Measurements from ENCODE around the gene CEACAM19.

The CEACAM19 gene

DNA sequence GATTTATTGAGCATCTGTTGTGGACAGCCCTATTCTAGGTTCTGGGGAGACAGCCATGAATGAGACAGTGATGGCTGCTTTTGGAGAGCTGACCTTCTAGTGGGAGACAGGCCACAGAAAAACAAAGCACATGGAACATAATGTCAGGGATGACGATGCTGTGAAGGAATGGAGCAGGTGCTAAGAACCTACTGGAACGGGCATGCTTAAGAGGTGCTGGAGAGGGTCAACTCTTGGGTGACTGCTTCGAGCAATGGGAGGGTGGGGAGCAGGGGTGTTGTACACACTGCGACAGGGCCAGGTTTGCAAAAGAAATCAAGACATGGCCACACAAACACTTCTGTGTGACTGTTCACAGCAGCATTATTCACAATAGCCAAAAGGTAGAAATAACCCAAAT is 15.6 kb downstream of the CEACAM19 start:
- DNase-seq (ENCODE audit: low read depth, low spot score) = no peak
- no peak overlapping the region for H3K27ac ChIP-seq (ENCODE audit: low read length)
- H3K9me3 ChIP-seq (ENCODE audit: control insufficient read depth, insufficient read depth, low read length) = no peaks in the 10 kb centered on the region
- H3K36me3 ChIP-seq (ENCODE audit: control insufficient read depth, insufficient read depth, low read length) = no peaks in the 10 kb centered on the region
- H3K4me1 ChIP-seq (ENCODE audit: control insufficient read depth, insufficient read depth, low read length) = no peaks in the 10 kb centered on the region; the same call in 1 of the 2 replicates
- no peak overlapping the region for H3K4me3 ChIP-seq (ENCODE audit: low read length)
- no peaks in the 10 kb centered on the region for H3K27me3 ChIP-seq (ENCODE audit: control insufficient read depth, insufficient read depth, low read length)
- no CpG with 5 or more reads among the region's 4 CpGs for WGBS (ENCODE audit: insufficient coverage, insufficient read length)

DNA sequence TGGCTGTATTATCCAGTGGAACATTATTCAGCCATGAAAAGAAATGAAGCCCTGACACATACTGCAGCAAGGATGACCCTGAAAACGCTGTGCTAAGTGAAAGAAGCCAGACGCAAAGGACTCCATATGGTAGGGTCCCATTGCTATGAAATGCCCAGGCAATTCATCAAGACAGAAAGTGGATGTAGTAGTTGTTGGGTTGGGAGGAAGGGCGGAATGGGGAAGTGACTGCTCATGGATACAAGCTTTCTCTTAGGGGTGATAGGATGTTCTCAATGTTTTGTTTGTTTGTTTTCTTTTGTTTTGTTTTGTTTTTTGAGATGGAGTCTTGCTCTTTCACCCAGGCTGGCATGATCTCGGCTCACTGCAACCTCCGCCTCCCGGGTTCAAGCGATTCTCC is 16.6 kb downstream of the CEACAM19 start:
- Histone ChIP-seq H3K9me3 (ENCODE audit: control insufficient read depth, insufficient read depth, low read length) (no peaks in the 10 kb centered on the region), H3K27me3 (ENCODE audit: control insufficient read depth, insufficient read depth, low read length) (no peaks in the 10 kb centered on the region), H3K36me3 (ENCODE audit: control insufficient read depth, insufficient read depth, low read length) (no peaks in the 10 kb centered on the region), H3K4me3 (ENCODE audit: low read length) (no peak overlapping the region), H3K4me1 (ENCODE audit: control insufficient read depth, insufficient read depth, low read length) (peaks cover 2% of the 10 kb centered on the region), H3K27ac (ENCODE audit: low read length) (no peak overlapping the region)
- WGBS (ENCODE audit: insufficient coverage, insufficient read length) = no CpG with 5 or more reads among the region's 7 CpGs
- DNase-seq (ENCODE audit: low read depth, low spot score) = no peak

- Histone ChIP-seq H3K27me3 (ENCODE audit: control insufficient read depth, insufficient read depth, low read length) (no peaks in the 10 kb centered on the region), H3K4me1 (ENCODE audit: control insufficient read depth, insufficient read depth, low read length) (peaks cover 2% of the 10 kb centered on the region), H3K27ac (ENCODE audit: low read length) (no peak overlapping the region), H3K36me3 (ENCODE audit: control insufficient read depth, insufficient read depth, low read length) (no peaks in the 10 kb centered on the region), H3K9me3 (ENCODE audit: control insufficient read depth, insufficient read depth, low read length) (no peaks in the 10 kb centered on the region), H3K4me3 (ENCODE audit: low read length) (no peak overlapping the region)
- no CpG with 5 or more reads among the region's 11 CpGs for WGBS (ENCODE audit: insufficient coverage, insufficient read length)
- peak; percentile 64 for DNase-seq (ENCODE audit: low read depth, low spot score)
These were observed 18.2 kb downstream of the CEACAM19 start for GRCh38 chr19:44689290-44690130.

DNA sequence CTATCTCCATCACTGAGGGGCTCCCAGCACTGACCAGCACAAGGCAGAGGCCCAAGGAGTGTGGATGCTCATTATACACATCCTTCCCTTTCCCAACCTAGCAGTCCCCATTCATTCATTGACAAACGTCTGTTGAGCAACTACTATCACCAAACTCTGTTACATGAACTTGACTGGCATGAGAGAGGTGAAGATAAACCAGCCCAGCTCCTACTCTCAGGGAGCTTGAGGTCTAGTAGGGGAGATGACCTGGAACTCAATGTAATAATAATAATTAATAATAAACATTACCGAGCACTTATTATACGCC is 18.8 kb downstream of the CEACAM19 start:
- Histone ChIP-seq H3K9me3 (ENCODE audit: control insufficient read depth, insufficient read depth, low read length) (no peaks in the 10 kb centered on the region), H3K27ac (ENCODE audit: low read length) (no peak overlapping the region), H3K27me3 (ENCODE audit: control insufficient read depth, insufficient read depth, low read length) (no peaks in the 10 kb centered on the region), H3K4me1 (ENCODE audit: control insufficient read depth, insufficient read depth, low read length) (peaks cover 2% of the 10 kb centered on the region), H3K36me3 (ENCODE audit: control insufficient read depth, insufficient read depth, low read length) (no peaks in the 10 kb centered on the region), H3K4me3 (ENCODE audit: low read length) (no peak overlapping the region)
- no peak for DNase-seq (ENCODE audit: low read depth, low spot score)
- WGBS (ENCODE audit: insufficient coverage, insufficient read length) = no CpG with 5 or more reads among the region's 3 CpGs

DNA sequence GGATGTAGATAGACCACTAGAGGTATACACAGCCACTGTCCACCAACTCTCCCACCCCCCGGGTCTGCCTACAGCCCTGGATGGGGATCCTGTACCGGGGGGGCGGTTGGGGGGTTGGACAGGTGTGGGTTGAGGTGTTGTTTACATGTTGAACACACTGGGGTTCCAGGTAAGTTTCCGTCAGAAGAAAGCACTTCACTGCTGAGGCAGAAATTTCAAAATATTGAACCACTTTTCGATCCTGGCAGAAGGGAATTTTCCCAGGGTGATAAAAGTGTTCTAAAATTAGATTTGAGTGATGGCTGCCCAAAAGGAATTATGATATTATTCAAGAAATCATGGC is 21.1 kb downstream of the CEACAM19 start:
- no CpG with 5 or more reads among the region's 5 CpGs for WGBS (ENCODE audit: insufficient coverage, insufficient read length)
- no peak overlapping the region for H3K27ac ChIP-seq (ENCODE audit: low read length)
- H3K4me3 ChIP-seq (ENCODE audit: low read length) = no peak overlapping the region
- H3K27me3 ChIP-seq (ENCODE audit: control insufficient read depth, insufficient read depth, low read length) = no peaks in the 10 kb centered on the region
- no peak for DNase-seq (ENCODE audit: low read depth, low spot score)
- H3K36me3 ChIP-seq (ENCODE audit: control insufficient read depth, insufficient read depth, low read length) = no peaks in the 10 kb centered on the region
- H3K9me3 ChIP-seq (ENCODE audit: control insufficient read depth, insufficient read depth, low read length) = no peaks in the 10 kb centered on the region
- H3K4me1 ChIP-seq (ENCODE audit: control insufficient read depth, insufficient read depth, low read length) = peaks cover 3% of the 10 kb centered on the region

- Histone ChIP-seq H3K27me3 (ENCODE audit: control insufficient read depth, insufficient read depth, low read length) (no peaks in the 10 kb centered on the region), H3K36me3 (ENCODE audit: control insufficient read depth, insufficient read depth, low read length) (no peaks in the 10 kb centered on the region), H3K4me3 (ENCODE audit: low read length) (no peak overlapping the region), H3K4me1 (ENCODE audit: control insufficient read depth, insufficient read depth, low read length) (peaks cover 5% of the 10 kb centered on the region), H3K27ac (ENCODE audit: low read length) (no peak overlapping the region), H3K9me3 (ENCODE audit: control insufficient read depth, insufficient read depth, low read length) (no peaks in the 10 kb centered on the region)
- no CpG with 5 or more reads among the region's 2 CpGs for WGBS (ENCODE audit: insufficient coverage, insufficient read length)
- DNase-seq (ENCODE audit: low read depth, low spot score) = no peak
These were observed 22.9 kb downstream of the CEACAM19 start for GRCh38 chr19:44694184-44694579.

DNA sequence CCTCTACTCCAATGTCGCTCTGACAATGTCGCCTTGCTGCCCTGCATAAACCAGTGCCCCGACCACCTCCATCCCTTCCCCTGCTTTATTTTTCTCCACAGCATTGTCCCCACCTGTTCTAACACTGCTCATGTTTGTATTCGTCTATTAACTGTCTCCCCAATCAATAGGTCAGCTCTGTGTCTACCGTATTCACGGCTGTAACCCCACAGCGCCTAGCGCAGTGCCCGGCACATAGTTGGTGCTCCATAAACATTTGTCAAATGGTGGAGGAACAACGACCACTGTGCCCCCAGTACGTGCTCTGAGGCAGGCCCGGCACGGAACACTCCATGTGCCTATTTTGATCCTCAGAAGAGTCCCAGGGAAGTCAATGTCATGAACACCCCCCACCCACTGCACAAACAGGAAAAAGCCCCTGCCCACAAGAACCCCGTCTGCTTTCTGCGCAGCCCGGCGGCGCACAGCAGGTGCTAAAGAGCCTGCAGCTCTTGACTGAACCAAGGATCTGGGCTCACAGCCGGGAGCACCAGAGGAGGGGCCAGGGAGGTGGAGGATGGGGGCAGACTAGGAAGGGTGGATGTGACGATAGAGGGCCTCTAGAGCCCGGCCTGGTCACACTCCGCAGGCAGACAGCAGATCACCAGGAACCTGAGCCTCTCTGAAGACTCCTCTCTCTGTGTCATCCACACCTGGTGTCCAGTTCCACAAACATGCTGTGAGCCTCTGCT is 25.8 kb downstream of the CEACAM19 start:
- Histone ChIP-seq H3K27me3 (ENCODE audit: control insufficient read depth, insufficient read depth, low read length) (no peaks in the 10 kb centered on the region), H3K9me3 (ENCODE audit: control insufficient read depth, insufficient read depth, low read length) (no peaks in the 10 kb centered on the region), H3K4me1 (ENCODE audit: control insufficient read depth, insufficient read depth, low read length) (peaks cover 3% of the 10 kb centered on the region; the same call in 1 of the 2 replicates), H3K27ac (ENCODE audit: low read length) (no peak overlapping the region), H3K4me3 (ENCODE audit: low read length) (no peak overlapping the region), H3K36me3 (ENCODE audit: control insufficient read depth, insufficient read depth, low read length) (no peaks in the 10 kb centered on the region; the same call in 1 of the 2 replicates)
- DNase-seq (ENCODE audit: low read depth, low spot score) = no peak
- whole genome bisulfite sequencing (ENCODE audit: insufficient coverage, insufficient read length) = no CpG with 5 or more reads among the region's 22 CpGs

- H3K36me3 ChIP-seq (ENCODE audit: control insufficient read depth, insufficient read depth, low read length) = no peaks in the 10 kb centered on the region; the same call in 1 of the 2 replicates
- H3K4me3 ChIP-seq (ENCODE audit: low read length) = no peak overlapping the region
- peaks cover 3% of the 10 kb centered on the region; the same call in 1 of the 2 replicates for H3K4me1 ChIP-seq (ENCODE audit: control insufficient read depth, insufficient read depth, low read length)
- no peak for DNase-seq (ENCODE audit: low read depth, low spot score)
- H3K27ac ChIP-seq (ENCODE audit: low read length) = no peak overlapping the region
- WGBS (ENCODE audit: insufficient coverage, insufficient read length) = no CpG with 5 or more reads among the region's 4 CpGs
- no peaks in the 10 kb centered on the region for H3K27me3 ChIP-seq (ENCODE audit: control insufficient read depth, insufficient read depth, low read length)
- no peaks in the 10 kb centered on the region for H3K9me3 ChIP-seq (ENCODE audit: control insufficient read depth, insufficient read depth, low read length)
These were observed 26.4 kb downstream of the CEACAM19 start for GRCh38 chr19:44697670-44698034.

DNA sequence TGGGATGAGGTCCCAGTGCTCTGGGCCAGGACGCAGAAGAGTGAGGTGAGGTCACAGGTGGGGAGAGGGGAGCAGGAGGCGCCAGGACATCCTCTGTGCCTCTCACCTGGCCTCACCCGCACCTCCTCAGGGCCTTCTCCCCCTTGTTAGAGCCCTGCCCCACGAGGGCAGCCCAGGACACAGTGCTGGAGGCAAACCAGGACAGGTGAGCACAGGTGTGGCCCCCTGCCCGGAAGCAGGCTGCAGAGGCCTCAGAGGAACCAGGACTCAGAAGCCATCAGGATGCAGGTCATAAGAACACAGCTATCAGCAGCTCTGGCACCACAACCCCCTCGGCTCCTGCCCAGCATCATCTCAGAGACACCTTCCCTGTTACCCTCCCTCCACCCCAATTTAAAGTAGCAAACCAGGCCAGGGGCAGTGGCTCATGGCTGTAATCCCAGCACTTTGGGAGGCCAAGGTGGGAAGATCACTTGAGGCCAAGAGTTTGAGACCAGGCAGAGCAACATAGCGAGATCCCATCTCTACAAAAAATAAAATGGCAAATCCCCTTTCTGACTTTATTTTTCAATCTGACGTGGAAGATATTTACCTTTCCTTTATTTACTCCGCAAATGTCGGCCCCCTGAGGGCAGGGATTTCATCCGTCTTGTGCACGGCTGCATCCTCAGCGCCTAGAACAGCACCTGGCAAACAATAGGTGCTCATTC is 27.4 kb downstream of the CEACAM19 start, which contains the start of gene CEACAM16:
CEACAM16 (plus strand) TSS at position 660 of the 710 bp plus-strand sequence. CDS start 2,306 bp downstream, outside the sequence.
- peaks cover 4% of the 10 kb centered on the region; the same call in 1 of the 2 replicates for H3K4me1 ChIP-seq (ENCODE audit: control insufficient read depth, insufficient read depth, low read length)
- no peak within 1 kb of the TSS for H3K27ac ChIP-seq (ENCODE audit: low read length)
- no peaks in the 10 kb centered on the region for H3K9me3 ChIP-seq (ENCODE audit: control insufficient read depth, insufficient read depth, low read length)
- H3K36me3 ChIP-seq (ENCODE audit: control insufficient read depth, insufficient read depth, low read length) = no peaks in the 10 kb centered on the region; the same call in 1 of the 2 replicates
- H3K4me3 ChIP-seq (ENCODE audit: low read length) = no peak within 1 kb of the TSS
- no peaks in the 10 kb centered on the region for H3K27me3 ChIP-seq (ENCODE audit: control insufficient read depth, insufficient read depth, low read length)
- DNase-seq (ENCODE audit: low read depth, low spot score) = no peak
- WGBS (ENCODE audit: insufficient coverage, insufficient read length) = no CpG with 5 or more reads among the region's 13 CpGs

- no peaks in the 10 kb centered on the region; the same call in 1 of the 2 replicates for H3K36me3 ChIP-seq (ENCODE audit: control insufficient read depth, insufficient read depth, low read length)
- no peak overlapping the region for H3K4me3 ChIP-seq (ENCODE audit: low read length)
- no peaks in the 10 kb centered on the region for H3K27me3 ChIP-seq (ENCODE audit: control insufficient read depth, insufficient read depth, low read length)
- no CpG with 5 or more reads among the region's 5 CpGs for WGBS (ENCODE audit: insufficient coverage, insufficient read length)
- no peaks in the 10 kb centered on the region for H3K9me3 ChIP-seq (ENCODE audit: control insufficient read depth, insufficient read depth, low read length)
- no peak for DNase-seq (ENCODE audit: low read depth, low spot score)
- no peak overlapping the region for H3K27ac ChIP-seq (ENCODE audit: low read length)
- peaks cover 7% of the 10 kb centered on the region; the same call in 1 of the 2 replicates for H3K4me1 ChIP-seq (ENCODE audit: control insufficient read depth, insufficient read depth, low read length)
These were observed 29.3 kb downstream of the CEACAM19 start for GRCh38 chr19:44700547-44700946.

All from iPS DF 6.9 (cell line).